Myocyte (in vitro differentiated cells): ENCODE measurements around the gene SSRP1. TPM values are rescaled to one million over a fixed set of nuclear protein-coding genes. Genes with fewer than 3 reads are reported as not detected.
"Not testable (repeated sequence)": the region's sequence is repeated elsewhere in the genome, so short reads cannot be mapped to it uniquely, and the experiment has no call there.

ENCODE experiments used
- DNase-seq: peaks from one replicate; pipeline ENCODE4 v3.0.0-alpha.2; 2012; ENCODE audit warnings: low read depth
- polyA plus RNA-seq: library from polyadenylated mRNA; unstranded; fragments of >200 nt; gene quantifications from one replicate; pipeline ENCODE4 v1.2.1, GENCODE V29; 2012; ENCODE audit warnings: missing spikeins
- total RNA-seq: library from RNA; depleted of rRNA; stranded (reverse); fragments of >200 nt; gene quantifications from 2 replicates; pipeline ENCODE4 v1.2.3, GENCODE V29; 2014

The SSRP1 gene
- total RNA-seq = 81.9 and 90.8 TPM in 2 replicates
- polyA plus RNA-seq = 83.4 TPM

- DNase-seq = peak; percentile 92
Measured at GRCh38 chr11:57335343-57336110, at the start of gene SSRP1. Gene SSRP1 (minus strand): TSS chr11:57335892. CDS start chr11:57335121, 771 bp downstream.

DNA sequence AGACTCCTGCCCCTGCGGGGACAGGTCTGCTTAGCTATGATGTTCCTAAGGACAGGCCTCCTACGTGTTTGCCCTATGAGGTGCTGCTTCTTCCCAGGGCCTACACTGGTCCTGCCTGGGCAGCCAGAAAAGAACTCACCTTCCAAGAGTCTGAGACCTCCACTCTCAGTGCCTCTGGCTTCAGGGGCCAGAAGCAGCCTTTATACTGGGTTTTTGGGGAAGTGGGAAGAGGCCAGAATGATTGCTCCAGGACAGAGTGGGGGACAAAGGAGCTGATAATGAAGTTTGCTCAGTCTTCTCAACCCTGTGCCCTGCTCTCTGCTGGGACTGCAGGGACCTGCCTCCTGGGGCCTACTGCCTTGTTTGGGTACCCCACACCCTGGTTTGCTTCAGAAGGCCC is 45.3 kb upstream of the SSRP1 start, which contains the start of gene PRG3:
Gene PRG3 (minus strand): TSS at position 176 of the 400 bp plus-strand sequence. CDS start 442 bp downstream, outside the sequence.
- no peak for DNase-seq

GRCh38 chr11:57379732-57380131 is 44.0 kb upstream of the SSRP1 start:
- DNase-seq = peak; percentile 32

DNA sequence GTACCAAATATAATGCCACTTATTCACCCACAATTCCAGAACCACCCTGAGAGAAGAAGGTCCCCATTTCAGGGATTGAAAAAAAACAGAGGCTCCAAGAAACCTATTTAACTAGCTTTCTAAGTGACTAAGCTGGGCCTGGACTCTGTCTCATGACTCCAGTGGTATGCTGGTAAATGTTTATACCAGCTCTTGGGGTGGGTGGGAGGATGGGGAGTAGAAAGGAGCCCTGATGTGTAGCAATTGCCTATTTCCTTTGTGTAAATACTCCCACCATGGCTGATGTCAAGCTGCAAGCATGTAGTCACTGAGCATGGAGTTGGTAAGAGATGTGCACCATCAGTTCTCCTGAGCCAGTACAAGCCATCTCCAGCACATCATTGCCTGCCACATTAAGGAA is 42.5 kb upstream of the SSRP1 start:
- DNase-seq = no peak

GRCh38 chr11:57377107-57377506 is 41.4 kb upstream of the SSRP1 start:
- DNase-seq = no peak

DNA sequence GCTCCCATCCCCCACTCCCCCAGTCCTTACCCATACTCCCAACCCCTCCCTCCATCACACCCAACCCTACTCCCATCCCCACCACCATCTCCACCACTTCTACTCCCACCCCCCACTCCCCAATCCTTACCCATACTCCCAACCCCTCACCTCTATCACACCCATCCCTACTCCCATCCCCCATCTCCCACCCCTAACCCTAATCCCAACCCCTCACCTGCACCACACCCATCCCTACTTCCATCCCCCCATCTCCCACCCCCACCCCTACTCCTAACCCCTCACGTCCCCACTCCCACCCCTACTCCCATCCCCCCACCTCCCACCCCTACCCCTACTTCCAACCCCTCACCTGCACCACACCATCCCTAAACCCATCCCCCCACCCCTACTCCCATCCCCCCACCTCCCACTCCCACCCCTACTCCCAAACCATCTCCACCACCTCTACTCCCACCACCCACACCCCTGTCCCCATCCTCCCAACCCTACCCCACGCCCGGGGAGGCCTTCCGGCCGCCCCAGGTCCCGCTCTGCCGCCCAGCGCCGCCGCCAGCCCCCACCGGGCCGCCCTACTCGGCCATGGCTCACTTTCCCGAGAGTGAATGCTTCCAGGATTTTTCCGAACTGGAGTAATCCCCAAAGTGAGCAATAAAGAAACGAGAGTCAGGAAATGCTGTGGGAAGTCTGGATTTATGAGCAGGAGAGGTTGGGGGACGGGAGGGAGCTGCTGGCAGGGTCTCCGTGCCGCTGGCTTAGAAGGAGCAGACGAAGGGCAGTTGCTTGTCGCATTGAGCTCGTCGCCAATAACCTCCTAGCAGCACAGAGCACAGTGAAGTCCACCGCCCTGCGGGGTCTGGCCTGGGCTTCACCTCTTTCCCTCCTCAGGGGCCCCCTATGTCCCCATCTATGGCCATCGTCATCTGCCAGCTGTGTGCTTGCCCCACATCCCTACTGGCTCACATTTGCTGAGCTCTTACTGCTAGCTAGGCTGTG is 40.7 kb upstream of the SSRP1 start:
- DNase-seq = no peak

DNA sequence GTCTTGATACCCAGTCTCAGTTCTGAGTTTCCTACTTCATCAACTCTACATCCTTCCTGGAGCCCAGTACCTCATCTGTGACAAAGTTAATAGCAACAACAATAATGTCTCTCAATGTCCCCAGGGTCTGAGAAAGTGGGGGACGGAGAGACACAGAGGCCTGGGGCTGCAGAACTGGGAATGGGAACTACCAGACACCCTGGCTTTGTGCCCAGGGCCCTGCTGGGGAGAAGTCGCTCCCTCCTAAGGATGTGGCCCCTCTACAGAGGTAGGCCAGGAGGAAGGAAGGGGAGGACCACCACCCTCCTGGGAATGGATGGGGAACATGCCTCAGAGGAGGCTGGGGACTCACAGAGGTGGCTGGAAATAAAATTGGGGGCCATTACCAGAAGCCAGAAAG is 39.8 kb upstream of the SSRP1 start:
- DNase-seq = no peak

GRCh38 chr11:57374966-57375365 is 39.3 kb upstream of the SSRP1 start:
- no peak for DNase-seq

DNA sequence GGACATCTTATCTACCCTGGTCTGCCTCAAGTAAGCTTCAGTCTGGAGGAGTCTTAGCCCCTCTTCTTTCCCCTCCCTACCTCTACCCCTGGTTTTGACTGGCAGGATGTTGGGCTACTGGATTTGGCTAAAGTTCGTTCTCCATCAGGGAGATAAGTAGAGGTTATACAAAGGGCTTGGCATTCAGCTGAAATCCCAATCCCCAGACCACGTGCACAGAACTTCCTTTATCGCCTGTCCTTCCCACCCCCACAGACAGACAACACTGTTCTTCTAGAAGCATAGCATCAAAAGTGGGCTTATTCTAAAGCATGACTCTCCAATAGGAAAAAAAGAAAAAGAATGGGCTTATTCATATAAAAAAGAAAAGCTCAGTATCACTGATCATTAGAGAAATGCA is 37.5 kb upstream of the SSRP1 start:
- no peak for DNase-seq

DNA sequence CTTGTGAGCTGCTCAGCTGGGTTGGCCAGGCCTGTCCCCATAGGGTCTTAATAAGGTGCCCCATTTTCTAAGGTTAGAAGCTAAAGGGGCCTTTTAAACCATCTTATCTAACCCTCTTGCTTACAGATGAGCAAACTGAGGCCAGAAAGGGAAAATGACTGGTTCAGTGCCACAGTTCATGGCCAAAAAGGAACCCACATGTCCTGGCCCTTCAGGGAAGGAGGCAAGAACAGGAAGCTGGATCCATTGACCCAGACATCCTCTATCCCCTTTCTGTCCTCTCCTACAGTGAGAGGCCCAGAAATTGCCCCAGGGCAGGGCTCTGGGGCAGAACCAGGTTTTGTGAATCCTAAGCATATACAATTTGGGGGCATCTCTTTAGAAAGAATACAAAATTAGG is 35.2 kb upstream of the SSRP1 start:
- DNase-seq = no peak

GRCh38 chr11:57370251-57370650 is 34.6 kb upstream of the SSRP1 start:
- no peak for DNase-seq

- DNase-seq = no peak
Measured at GRCh38 chr11:57368845-57369232, 33.1 kb upstream of the SSRP1 start.

- no peak for DNase-seq
Measured at GRCh38 chr11:57368106-57368844, 32.6 kb upstream of the SSRP1 start.

DNA sequence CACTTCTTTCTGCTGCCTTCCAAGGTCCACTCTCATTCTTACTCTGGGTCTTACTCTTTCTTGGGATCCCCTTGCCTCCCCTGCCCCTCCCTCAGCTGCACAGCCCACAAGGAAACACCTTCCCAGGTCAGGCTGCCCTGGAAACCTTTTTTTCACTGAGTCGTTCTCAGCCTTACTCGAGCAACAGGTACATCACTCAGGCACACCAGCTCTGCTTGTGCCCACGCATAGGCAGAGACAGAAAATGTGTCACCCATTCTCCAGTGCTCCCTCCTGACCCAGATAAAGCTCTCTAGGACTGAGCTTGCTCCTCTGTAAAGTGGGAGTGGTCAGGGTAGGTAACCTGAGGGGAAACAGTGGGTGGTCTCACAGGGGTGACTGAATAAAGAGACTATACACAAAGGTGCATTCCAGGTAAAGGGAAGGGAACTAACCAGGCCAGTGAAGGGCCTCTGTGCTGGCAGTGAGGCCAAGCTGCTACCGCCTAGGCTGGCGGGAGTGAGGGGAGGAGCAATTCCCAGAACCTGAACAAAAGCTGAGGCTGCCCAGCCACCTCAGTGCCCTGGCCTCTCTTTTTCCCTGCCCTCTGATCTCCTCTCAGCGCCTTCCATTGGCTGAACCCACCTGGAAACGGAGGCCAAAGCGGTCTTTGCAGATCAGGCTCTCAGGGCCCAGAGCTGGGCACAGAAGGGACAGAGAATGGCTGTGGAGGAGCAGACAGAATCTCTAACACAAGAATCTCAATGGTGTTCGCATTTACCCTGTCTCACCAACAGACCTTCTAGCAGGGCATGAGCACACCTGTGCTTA is 29.4 kb upstream of the SSRP1 start:
- DNase-seq = no peak

GRCh38 chr11:57363131-57364080 is 27.7 kb upstream of the SSRP1 start:
- no peak for DNase-seq

DNA sequence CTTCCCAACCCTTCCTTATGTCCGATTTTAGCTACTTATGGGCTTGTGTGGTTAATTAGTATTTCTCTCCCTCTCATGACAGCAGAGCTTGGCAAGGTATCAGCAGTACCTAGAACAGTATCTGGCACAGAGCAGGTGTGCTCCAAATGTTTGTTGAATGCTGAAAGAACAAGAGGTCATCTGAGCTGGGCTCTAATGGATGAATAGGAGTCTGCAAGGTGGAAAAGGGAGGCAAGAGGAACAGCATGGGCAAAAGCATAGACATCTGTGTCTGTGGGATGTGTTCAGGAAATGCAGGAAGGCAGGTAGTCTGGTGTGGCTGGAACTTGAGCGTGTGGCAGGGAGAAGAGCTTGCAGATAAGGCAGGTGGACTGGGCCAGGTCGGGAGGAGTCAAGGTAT is 26.2 kb upstream of the SSRP1 start:
- DNase-seq = no peak

DNA sequence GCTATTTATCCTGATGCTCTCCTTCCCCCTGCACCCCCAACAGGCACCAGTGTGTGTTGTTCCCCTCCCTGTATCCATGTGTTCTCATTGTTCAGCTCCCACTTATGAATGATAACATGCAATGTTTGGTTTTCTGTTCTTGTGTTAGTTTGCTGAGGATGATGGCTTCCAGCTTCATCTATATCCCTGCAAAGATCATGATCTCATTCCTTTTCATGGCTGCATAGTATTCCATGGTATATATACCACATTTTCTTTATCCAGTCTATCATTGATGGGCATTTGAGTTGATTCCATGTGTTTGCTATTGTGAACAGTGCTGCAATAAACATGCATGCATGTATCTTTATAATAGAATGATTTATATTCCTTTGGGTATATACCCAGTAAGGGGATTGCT is 25.7 kb upstream of the SSRP1 start:
- not testable (repeated sequence) for DNase-seq

DNA sequence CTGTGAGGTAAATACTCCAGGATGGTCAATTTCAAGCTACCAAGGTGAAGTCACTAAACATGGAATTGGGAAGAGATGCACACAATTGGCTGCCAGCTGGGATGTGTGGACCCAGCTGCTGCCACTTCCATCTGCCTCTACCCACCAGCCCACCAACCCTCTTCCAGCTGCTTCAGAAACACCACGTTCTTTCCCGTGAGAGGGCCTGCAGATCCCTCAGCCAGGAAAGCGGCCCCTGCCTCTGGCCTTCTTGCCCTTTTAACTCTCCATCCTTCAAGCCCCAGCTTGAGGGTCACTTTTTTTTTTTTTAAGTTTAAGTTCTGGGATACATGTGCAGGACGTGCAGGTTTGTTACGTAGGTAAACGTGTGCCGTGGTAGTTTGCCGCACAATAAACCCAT is 25.3 kb upstream of the SSRP1 start:
- no peak for DNase-seq
